ENCODE measurements around the gene RSU1. TPM values are rescaled to one million over a fixed set of nuclear protein-coding genes. Genes with fewer than 3 reads are reported as not detected.

Gene RSU1
- total and polyA plus RNA-seq, 10 of the 15 experiments (the other 5 are each of a cell fraction or from before 2014, with no cell fraction given): 49.2 to 139 (median 81.3) TPM

DNA sequence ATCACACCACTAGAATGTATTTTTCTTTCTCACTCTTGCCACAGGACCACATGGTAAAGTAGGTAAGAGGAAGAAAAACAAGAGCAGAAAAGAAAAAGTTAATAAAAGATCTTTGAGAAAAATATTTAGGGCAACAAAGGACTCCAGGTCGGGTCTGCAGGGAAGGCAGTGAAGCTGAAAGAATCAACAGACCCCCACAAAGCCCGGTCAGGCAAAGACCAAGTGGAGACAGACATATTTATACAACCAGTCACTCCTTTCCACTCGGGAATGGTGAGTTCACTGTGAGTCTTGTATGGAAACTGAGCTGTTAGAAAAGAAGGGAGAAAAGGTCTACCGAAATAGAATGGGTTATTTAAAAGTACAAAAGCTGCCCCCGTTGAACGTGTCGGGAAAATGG, 28.0 kb downstream of the RSU1 start (continued):
- TF ChIP-seq, protein P1, sequence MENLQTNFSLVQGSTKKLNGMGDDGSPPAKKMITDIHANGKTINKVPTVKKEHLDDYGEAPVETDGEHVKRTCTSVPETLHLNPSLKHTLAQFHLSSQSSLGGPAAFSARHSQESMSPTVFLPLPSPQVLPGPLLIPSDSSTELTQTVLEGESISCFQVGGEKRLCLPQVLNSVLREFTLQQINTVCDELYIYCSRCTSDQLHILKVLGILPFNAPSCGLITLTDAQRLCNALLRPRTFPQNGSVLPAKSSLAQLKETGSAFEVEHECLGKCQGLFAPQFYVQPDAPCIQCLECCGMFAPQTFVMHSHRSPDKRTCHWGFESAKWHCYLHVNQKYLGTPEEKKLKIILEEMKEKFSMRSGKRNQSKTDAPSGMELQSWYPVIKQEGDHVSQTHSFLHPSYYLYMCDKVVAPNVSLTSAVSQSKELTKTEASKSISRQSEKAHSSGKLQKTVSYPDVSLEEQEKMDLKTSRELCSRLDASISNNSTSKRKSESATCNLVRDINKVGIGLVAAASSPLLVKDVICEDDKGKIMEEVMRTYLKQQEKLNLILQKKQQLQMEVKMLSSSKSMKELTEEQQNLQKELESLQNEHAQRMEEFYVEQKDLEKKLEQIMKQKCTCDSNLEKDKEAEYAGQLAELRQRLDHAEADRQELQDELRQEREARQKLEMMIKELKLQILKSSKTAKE (IDR thresholded peaks at IDR 0.05; ENCODE audit: low read depth, poor library complexity, severe bottlenecking): no peak
- TF ChIP-seq SIX5 (IDR thresholded peaks at IDR 0.05; ENCODE audit: low read depth, low read length, severe bottlenecking) (no peak), EZH2 (IDR thresholded peaks at IDR 0.05; ENCODE audit: borderline replicate concordance, control insufficient read depth, low read depth, low read length) (no peak)

DNA sequence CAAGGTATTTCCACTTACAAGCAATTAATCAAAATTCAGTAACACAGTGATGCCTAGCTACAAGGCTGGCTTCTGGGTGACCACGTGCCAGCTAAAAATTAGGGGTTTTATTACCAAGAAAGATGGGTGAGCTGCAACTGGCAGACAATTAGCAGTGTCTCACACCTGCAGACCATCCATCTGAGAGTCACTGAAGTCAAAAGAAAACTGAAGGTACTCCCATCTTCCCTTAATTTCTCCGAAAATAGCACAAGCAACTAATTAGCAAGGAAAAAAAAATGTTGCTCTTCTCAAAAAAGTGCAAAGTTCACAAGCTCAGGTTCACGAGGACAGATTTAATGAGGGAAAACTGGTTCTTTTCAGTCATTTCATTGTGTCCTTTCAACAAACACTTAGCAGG, 28.4 kb downstream of the RSU1 start:
- no TSS peak for BruUV-seq (replicated peaks)
- no peak for FAIRE-seq
- 74% methylated on average over 3 of the region's 3 CpGs for WGBS (ENCODE audit: insufficient coverage, insufficient replicate concordance, low lambda C conversion rate, missing lambda C conversion rate)
- H3K4me2 ChIP-seq (ENCODE audit: control insufficient read depth, insufficient read depth): 0 out of 2 replicates have a peak overlapping the region, but pooled peaks have one; percentile 17
- no peak for ATAC-seq
- RAD21 ChIA-PET (ENCODE audit: unreplicated experiment): interaction anchor here (0.7 to 0.9 kb wide), 2 partner anchors 9 to 20 kb away, joined by 3 read pairs; no protein-coding TSS in a partner anchor
- peaks cover 19% of the 10 kb centered on the region for H3K4me1 ChIP-seq (ENCODE audit: control insufficient read depth, insufficient read depth, low read length)
- CTCF ChIA-PET: interaction anchor here (0.9 to 1.4 kb wide), 4 partner anchors 9 to 20 kb away, joined by 3 to 5 read pairs (median 4); no protein-coding TSS in a partner anchor
- H4K20me1 ChIP-seq (ENCODE audit: control insufficient read depth, insufficient read depth): no peaks in the 10 kb centered on the region
- POLR2A ChIA-PET: interaction anchor here (0.7 to 1.5 kb wide), 5 partner anchors 8 to 352 kb away, joined by 3 to 5 read pairs (median 3); partner anchors contain the start of gene PTER
- peaks cover 0 to 4% of the 10 kb centered on the region in 2 experiments; a peak in 2 of 4 replicates for H3K36me3 ChIP-seq (ENCODE audit: control insufficient read depth in 2 of 2, insufficient read depth in 2 of 2, low read length in 1 of 2)
- peaks cover 2% of the 10 kb centered on the region; the same call in 1 of the 3 replicates for H3K9me3 ChIP-seq (replicated peaks; ENCODE audit: control insufficient read depth, insufficient read depth, low read length)
- DNase-seq (ENCODE audit: low read depth, low spot score): no peak
- H3K79me2 ChIP-seq (ENCODE audit: control insufficient read depth, insufficient read depth, low read length): peaks cover 1% of the 10 kb centered on the region
- SMC1A ChIA-PET (ENCODE audit: uncharacterized antibody, unreplicated experiment): interaction anchor here (0.8 to 2.5 kb wide), 6 partner anchors 8 to 25 kb away, joined by 3 to 15 read pairs (median 4); no protein-coding TSS in a partner anchor
- in situ Hi-C loops (cut with MboI) (loop anchor here (10.0 kb wide), 1 partner anchor 664 kb away; no protein-coding TSS in a partner anchor), intact Hi-C loops (cut with micrococcal nuclease; ENCODE audit: unreplicated experiment) (no loop called here)
- peak overlapping the region; percentile 83; the same call in 1 of the 2 replicates for H3K27ac ChIP-seq (ENCODE audit: control insufficient read depth, insufficient read depth)
- H2AFZ ChIP-seq (ENCODE audit: control insufficient read depth, low read depth, low read length): peak overlapping the region; percentile 7; the same call in 1 of the 2 replicates
- H3K27me3 ChIP-seq (replicated peaks in 1 of 2; ENCODE audit: control insufficient read depth in 2 of 2, insufficient read depth in 2 of 2, low read length in 1 of 2): no peaks in the 10 kb centered on the region
- no peak overlapping the region for H3K4me3 ChIP-seq
- H3K9ac ChIP-seq (ENCODE audit: control insufficient read depth, insufficient read depth, low read length): no peak overlapping the region
- TF ChIP-seq, protein P1 (IDR thresholded peaks at IDR 0.05; ENCODE audit: low read depth, poor library complexity, severe bottlenecking): peak; percentile 65
- TF ChIP-seq SREBF2 (IDR thresholded peaks at IDR 0.05; ENCODE audit: low read length): no peak
- no peak for TF ChIP-seq SMARCA5 (IDR thresholded peaks at IDR 0.05)
- TF ChIP-seq, protein P2, sequence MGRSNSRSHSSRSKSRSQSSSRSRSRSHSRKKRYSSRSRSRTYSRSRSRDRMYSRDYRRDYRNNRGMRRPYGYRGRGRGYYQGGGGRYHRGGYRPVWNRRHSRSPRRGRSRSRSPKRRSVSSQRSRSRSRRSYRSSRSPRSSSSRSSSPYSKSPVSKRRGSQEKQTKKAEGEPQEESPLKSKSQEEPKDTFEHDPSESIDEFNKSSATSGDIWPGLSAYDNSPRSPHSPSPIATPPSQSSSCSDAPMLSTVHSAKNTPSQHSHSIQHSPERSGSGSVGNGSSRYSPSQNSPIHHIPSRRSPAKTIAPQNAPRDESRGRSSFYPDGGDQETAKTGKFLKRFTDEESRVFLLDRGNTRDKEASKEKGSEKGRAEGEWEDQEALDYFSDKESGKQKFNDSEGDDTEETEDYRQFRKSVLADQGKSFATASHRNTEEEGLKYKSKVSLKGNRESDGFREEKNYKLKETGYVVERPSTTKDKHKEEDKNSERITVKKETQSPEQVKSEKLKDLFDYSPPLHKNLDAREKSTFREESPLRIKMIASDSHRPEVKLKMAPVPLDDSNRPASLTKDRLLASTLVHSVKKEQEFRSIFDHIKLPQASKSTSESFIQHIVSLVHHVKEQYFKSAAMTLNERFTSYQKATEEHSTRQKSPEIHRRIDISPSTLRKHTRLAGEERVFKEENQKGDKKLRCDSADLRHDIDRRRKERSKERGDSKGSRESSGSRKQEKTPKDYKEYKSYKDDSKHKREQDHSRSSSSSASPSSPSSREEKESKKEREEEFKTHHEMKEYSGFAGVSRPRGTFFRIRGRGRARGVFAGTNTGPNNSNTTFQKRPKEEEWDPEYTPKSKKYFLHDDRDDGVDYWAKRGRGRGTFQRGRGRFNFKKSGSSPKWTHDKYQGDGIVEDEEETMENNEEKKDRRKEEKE (IDR thresholded peaks at IDR 0.05): no peak
- TF ChIP-seq, protein P3, sequence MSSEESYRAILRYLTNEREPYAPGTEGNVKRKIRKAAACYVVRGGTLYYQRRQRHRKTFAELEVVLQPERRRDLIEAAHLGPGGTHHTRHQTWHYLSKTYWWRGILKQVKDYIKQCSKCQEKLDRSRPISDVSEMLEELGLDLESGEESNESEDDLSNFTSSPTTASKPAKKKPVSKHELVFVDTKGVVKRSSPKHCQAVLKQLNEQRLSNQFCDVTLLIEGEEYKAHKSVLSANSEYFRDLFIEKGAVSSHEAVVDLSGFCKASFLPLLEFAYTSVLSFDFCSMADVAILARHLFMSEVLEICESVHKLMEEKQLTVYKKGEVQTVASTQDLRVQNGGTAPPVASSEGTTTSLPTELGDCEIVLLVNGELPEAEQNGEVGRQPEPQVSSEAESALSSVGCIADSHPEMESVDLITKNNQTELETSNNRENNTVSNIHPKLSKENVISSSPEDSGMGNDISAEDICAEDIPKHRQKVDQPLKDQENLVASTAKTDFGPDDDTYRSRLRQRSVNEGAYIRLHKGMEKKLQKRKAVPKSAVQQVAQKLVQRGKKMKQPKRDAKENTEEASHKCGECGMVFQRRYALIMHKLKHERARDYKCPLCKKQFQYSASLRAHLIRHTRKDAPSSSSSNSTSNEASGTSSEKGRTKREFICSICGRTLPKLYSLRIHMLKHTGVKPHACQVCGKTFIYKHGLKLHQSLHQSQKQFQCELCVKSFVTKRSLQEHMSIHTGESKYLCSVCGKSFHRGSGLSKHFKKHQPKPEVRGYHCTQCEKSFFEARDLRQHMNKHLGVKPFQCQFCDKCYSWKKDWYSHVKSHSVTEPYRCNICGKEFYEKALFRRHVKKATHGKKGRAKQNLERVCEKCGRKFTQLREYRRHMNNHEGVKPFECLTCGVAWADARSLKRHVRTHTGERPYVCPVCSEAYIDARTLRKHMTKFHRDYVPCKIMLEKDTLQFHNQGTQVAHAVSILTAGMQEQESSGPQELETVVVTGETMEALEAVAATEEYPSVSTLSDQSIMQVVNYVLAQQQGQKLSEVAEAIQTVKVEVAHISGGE (CRISPR knock-in tag; IDR thresholded peaks at IDR 0.05): no peak
- no peak for TF ChIP-seq ETV6 (conservative IDR thresholded peaks at IDR 0.05 in 1 of 2, IDR thresholded peaks at IDR 0.05 in 1 of 2; ENCODE audit: borderline replicate concordance in 1 of 2, low read depth in 1 of 2)
- TF ChIP-seq MYB (IDR thresholded peaks at IDR 0.05; ENCODE audit: borderline replicate concordance, low read depth, low read length): no peak
